HG03135 (cell line): Measurements from ENCODE around the gene CLUH.

Experiments used
- ATAC-seq: cut with Tn5 transposase; IDR thresholded peaks from one replicate; pipeline ENCODE4 v1.9.1; 2021; ENCODE audit warnings: mild to moderate bottlenecking, moderate library complexity; ENCODE audit not compliant: unreplicated experiment

Gene CLUH, protein sequence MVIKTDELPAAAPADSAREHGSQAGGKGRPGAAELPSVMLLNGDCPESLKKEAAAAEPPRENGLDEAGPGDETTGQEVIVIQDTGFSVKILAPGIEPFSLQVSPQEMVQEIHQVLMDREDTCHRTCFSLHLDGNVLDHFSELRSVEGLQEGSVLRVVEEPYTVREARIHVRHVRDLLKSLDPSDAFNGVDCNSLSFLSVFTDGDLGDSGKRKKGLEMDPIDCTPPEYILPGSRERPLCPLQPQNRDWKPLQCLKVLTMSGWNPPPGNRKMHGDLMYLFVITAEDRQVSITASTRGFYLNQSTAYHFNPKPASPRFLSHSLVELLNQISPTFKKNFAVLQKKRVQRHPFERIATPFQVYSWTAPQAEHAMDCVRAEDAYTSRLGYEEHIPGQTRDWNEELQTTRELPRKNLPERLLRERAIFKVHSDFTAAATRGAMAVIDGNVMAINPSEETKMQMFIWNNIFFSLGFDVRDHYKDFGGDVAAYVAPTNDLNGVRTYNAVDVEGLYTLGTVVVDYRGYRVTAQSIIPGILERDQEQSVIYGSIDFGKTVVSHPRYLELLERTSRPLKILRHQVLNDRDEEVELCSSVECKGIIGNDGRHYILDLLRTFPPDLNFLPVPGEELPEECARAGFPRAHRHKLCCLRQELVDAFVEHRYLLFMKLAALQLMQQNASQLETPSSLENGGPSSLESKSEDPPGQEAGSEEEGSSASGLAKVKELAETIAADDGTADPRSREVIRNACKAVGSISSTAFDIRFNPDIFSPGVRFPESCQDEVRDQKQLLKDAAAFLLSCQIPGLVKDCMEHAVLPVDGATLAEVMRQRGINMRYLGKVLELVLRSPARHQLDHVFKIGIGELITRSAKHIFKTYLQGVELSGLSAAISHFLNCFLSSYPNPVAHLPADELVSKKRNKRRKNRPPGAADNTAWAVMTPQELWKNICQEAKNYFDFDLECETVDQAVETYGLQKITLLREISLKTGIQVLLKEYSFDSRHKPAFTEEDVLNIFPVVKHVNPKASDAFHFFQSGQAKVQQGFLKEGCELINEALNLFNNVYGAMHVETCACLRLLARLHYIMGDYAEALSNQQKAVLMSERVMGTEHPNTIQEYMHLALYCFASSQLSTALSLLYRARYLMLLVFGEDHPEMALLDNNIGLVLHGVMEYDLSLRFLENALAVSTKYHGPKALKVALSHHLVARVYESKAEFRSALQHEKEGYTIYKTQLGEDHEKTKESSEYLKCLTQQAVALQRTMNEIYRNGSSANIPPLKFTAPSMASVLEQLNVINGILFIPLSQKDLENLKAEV (N-terminal part only)

GRCh38 chr17:2711608-2712299 is at the start of gene CLUH:
Gene CLUH (minus strand): TSS chr17:2711764. CDS start chr17:2711661, 103 bp downstream.
- peak; percentile 72 for ATAC-seq

DNA sequence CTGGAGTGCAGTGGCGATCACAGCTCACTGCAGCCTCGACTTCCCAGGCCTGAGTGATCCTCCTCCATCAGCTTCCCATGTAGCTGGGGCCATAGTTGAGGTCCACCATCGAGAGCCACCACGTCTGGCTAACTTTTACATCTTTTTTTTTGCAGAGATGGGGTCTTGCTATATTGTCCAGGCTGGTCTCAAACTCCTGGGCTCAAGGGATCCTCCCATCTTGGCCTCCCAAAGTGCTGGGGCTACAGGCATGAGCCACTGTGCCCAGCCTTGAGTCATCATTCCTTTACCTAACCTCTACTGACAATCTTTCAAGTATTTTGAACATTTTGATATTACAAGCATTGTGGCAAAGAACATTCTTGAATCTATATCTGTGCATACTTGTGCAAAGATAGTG is 47.3 kb upstream of the CLUH start:
- no peak for ATAC-seq

GRCh38 chr17:2755891-2756724 is 44.5 kb upstream of the CLUH start:
- ATAC-seq, result no peak

DNA sequence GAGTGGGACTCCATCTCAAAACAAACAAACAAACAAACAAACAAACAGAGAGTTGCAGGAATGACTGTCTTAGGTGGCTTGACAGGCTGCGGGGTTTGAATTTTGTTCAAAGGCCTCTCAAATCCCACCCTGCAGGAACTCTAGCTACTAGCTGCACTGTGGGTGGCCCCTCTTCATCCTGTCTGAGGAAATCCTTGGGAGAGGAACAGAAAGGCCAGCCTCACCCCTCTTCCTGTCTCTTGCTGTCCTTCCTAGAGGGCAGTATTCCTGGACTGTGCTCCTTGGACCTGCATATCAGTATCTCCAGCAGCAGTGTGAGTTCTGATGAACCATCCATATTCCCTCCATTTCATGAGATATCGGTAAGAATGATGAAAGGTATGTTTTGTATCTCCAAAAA is 39.9 kb upstream of the CLUH start:
- ATAC-seq, result no peak

- no peak for ATAC-seq
These were observed 39.2 kb upstream of the CLUH start for GRCh38 chr17:2750721-2751120.

DNA sequence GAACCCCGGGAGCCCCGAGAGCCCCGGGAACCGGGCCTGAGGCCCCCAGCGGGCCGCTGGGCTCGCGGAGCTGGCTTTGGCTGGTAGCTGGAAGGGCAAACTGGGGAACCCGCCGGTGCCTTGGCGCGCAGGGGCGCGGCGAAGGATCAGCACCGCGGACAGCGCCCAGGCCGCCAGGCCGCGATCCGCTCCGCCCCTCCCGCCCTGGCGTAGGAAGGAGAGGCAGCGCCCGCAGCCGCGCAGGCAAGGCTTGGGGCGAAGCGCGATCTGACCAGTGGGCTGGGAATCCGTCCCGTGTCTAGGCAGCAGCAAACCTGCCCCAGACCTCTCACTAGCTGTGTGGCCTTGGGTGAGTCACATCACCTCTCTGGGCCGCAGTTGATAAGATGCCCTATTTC is 38.2 kb upstream of the CLUH start:
- no peak for ATAC-seq

- no peak for ATAC-seq
These were observed 37.7 kb upstream of the CLUH start, which contains the start of gene CCDC92B for GRCh38 chr17:2749058-2749783. Gene CCDC92B (minus strand): TSS chr17:2749652. CDS start chr17:2735145, 14,507 bp downstream.

DNA sequence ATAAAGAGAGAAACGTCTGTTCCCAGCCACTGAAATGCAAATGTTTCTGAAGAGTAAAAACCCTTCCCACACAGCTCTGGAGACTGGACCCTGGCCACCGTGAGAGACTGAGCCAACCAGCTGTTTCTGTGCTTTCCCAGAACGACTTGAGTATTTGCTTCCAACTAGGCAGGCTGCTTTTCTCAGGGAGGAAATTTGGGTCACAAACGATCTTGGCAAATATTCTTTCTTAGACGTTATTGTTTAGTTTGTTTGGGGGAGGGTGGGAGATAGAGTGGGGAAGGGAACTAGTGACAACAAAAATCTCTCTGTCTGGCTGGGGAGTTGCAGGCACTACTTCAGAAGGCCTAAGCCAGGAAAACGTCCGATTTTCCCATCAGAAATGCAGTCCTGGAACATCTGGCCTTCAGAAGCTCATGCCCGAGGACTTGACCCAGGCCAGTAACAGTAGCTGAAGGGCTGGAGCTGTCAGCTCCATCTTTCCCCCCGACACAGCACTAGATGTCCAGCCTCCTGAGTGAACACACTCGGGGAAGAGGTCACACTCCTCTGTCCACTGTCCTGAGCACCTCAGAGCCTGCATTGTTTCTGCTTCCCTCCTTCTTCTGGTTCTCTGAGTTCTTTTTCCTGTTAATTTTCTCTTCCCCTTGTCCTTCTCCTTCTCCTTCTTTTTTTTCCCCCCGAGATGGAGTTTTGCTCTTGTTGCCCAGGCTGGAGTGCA is 33.9 kb upstream of the CLUH start:
- no peak for ATAC-seq

GRCh38 chr17:2737693-2738092 is 26.1 kb upstream of the CLUH start:
- no peak for ATAC-seq

DNA sequence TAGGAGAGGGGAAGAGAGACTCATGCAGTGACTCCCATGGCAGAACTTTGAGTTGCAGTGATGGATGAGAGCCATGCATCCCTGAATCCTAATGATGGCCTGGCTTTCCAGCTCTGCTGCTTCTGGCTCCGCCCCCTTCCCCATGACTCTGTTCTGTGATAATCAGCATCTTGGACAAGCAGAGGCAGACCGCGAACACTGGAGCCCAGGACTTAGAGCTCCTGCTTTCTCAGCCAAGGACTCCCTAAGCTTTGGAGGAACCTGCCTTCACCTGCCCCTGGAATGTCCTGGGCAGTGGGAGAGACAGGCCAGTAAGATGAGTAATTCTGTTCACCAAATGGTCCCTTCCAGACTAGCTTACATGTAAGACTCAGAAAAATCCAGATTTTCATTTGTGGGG is 25.4 kb upstream of the CLUH start:
- no peak for ATAC-seq

GRCh38 chr17:2735896-2736295 is 24.3 kb upstream of the CLUH start:
- no peak for ATAC-seq

DNA sequence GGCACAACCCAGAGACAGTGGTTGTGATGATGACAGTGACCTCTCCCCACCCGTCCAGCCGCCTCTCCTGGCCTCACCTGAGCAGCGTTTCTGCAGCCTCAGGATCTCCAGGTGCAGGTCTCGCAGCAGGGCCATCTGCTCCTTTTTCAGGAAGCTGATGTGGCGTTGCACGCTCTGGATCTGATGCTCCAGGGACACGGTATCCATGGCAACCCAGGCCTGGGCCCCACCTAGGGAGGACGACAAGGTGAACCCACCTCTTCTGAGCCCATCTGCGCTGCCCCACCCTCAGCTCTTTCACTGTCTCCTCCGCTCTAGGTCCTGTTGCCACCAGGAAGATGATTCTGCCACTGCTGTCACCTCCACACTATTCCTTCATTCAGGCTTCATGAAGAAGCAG is 23.4 kb upstream of the CLUH start:
- no peak for ATAC-seq

- ATAC-seq, result no peak
These were observed 20.2 kb upstream of the CLUH start for GRCh38 chr17:2731807-2732206.

DNA sequence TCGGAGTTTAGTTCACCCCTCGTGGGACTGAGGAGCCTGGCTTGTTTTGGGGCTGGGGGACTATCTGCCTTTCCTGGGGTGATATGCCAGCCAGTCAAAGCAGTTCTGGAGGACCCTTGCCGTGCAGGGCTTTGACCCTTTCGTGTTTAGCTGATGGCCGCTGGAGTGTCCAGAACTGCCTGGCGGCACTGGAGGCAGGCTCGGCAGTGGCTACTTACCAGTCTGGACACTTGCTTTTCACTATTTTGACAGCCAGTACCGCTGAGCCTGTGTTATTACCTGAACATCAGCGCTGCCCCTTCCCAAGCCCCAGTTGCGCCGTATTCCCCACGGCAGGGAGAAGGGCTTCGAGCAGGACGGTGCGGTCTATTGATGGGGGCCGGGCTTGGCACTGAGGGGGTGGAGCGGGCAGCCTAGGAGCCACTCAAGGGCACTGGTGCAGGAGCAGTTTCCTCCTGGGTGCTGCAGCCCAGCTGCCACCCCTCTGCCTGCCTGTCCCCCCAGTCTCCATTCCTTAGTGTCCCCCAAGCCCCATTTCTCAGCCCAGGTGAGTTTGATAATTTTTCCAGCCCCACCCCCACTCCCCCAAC is 19.3 kb upstream of the CLUH start:
- ATAC-seq, result no peak

- ATAC-seq, result no peak
These were observed 13.2 kb upstream of the CLUH start for GRCh38 chr17:2724784-2725164.

GRCh38 chr17:2723997-2724783 is 12.6 kb upstream of the CLUH start:
- no peak for ATAC-seq

DNA sequence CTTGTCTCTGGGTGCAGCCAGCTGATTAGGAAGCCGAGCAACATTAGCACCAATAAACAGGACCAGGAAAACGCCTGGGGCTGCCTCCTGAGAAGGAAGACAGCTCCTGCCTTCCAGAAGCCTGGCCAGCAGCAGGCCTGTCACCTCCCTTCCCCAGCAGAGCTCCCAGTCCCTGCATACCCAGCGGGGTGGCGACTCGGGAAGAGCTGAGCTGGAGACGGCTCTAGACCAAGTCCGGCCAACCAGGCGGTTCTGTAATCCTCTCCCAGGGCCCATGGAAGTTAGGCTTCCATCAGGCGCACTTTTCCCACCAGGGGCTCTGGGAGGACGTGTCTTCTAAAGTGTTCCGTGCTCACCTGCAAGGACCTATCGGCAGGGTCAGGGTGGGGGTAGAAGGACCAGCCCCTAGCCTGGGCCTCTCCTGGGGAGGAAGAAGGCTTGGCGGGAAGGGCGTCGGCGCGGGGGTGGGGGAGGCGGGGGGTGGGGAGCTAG is 12.0 kb upstream of the CLUH start:
- no peak for ATAC-seq
